Stomach (tissue), 4 donors: ENCODE results near the gene FNDC3B.

Experiments
- CTCF ChIP-seq, 7 experiments: fragments of 450-650 bp in 4 of 7; fragments of 200-600 bp in 3 of 7; sonication (generic) in 3 of 7; IDR thresholded peaks; one replicate each; pipeline ENCODE4 v1.5.1; 2016 to 2019; ENCODE audit warnings: antibody characterized with exemption in 7 of 7, control low read depth in 2 of 7, mild to moderate bottlenecking in 1 of 7
- EP300 ChIP-seq: sonication (generic); formaldehyde crosslinking; IDR thresholded peaks from one replicate; pipeline ENCODE4 v1.6.1; 2017; ENCODE audit warnings: antibody characterized with exemption
- POLR2A ChIP-seq, 4 donors: fragments of 450-650 bp; IDR thresholded peaks; one replicate each; pipeline ENCODE4 v1.6.1; 2016; ENCODE audit warnings: antibody characterized with exemption in 4 of 4, control low read depth in 2 of 4, mild to moderate bottlenecking in 1 of 4, moderate library complexity in 1 of 4
- POLR2AphosphoS5 ChIP-seq, 3 donors: sonication (generic); formaldehyde crosslinking; IDR thresholded peaks; one replicate each; pipeline ENCODE4 v1.6.1; 2016; ENCODE audit warnings: antibody characterized with exemption in 3 of 3

GRCh38 chr3:172120912-172121311 is 81.5 kb downstream of the FNDC3B start:
- TF ChIP-seq POLR2A (IDR thresholded peaks at IDR 0.05) (no peak), EP300 (no peak), CTCF (IDR thresholded peaks at IDR 0.05) (no peak), POLR2AphosphoS5 (IDR thresholded peaks at IDR 0.05) (no peak)
